Activated T-cell treated with anti-CD3 and anti-CD28 coated beads, Interleukin-2, amount 50 U/mL, for 24 hours (primary cell): ENCODE data around the gene COL25A1.
"Not testable (repeated sequence)": the region's sequence is repeated elsewhere in the genome, so short reads cannot be mapped to it uniquely, and the experiment has no call there.

ENCODE experiments used
- DNase-seq: peaks from one replicate; pipeline ENCODE4 v3.0.0-alpha.2; 2020
- H3K27ac Mint-ChIP-seq: 2 replicates; pipeline ENCODE4 v1.8.0; 2020; ENCODE audit warnings: mild to moderate bottlenecking, mixed read lengths
- H3K27me3 Mint-ChIP-seq: 2 replicates; pipeline ENCODE4 v1.8.0; 2020; ENCODE audit warnings: mixed read lengths
- H3K36me3 Mint-ChIP-seq: 2 replicates; pipeline ENCODE4 v1.8.0; 2020; ENCODE audit warnings: low read depth, mixed read lengths
- H3K4me1 Mint-ChIP-seq: 2 replicates; pipeline ENCODE4 v1.8.0; 2020; ENCODE audit warnings: low read depth, mixed read lengths
- H3K4me3 Mint-ChIP-seq: 2 replicates; pipeline ENCODE4 v1.8.0; 2020; ENCODE audit warnings: mild to moderate bottlenecking, moderate library complexity, mixed read lengths
- H3K9me3 Mint-ChIP-seq: 2 replicates; pipeline ENCODE4 v1.8.0; 2020; ENCODE audit warnings: mixed read lengths

COL25A1 gene

GRCh38 chr4:109157205-109157604 is 145.3 kb downstream of the COL25A1 start:
- H3K36me3 Mint-ChIP-seq, result no peaks in the 10 kb centered on the region
- no peak for DNase-seq
- peaks cover 12% of the 10 kb centered on the region for H3K27me3 Mint-ChIP-seq
- H3K4me1 Mint-ChIP-seq, result no peaks in the 10 kb centered on the region
- no peaks in the 10 kb centered on the region for H3K9me3 Mint-ChIP-seq
- H3K27ac Mint-ChIP-seq, result no peak overlapping the region
- no peak overlapping the region for H3K4me3 Mint-ChIP-seq

GRCh38 chr4:109156356-109156755 is 146.1 kb downstream of the COL25A1 start:
- Mint-ChIP-seq H3K27ac (no peak overlapping the region), H3K4me1 (no peaks in the 10 kb centered on the region), H3K9me3 (no peaks in the 10 kb centered on the region), H3K27me3 (peaks cover 16% of the 10 kb centered on the region), H3K36me3 (no peaks in the 10 kb centered on the region), H3K4me3 (no peak overlapping the region)
- no peak for DNase-seq

- no peak overlapping the region for H3K27ac Mint-ChIP-seq
- H3K4me1 Mint-ChIP-seq, result no peaks in the 10 kb centered on the region
- no peak overlapping the region for H3K4me3 Mint-ChIP-seq
- H3K27me3 Mint-ChIP-seq, result peaks cover 19% of the 10 kb centered on the region
- no peaks in the 10 kb centered on the region for H3K9me3 Mint-ChIP-seq
- DNase-seq, result no peak
- H3K36me3 Mint-ChIP-seq, result no peaks in the 10 kb centered on the region
Observed at GRCh38 chr4:109155682-109156283, 146.7 kb downstream of the COL25A1 start.

GRCh38 chr4:109155084-109155483 is 147.4 kb downstream of the COL25A1 start:
- H3K9me3 Mint-ChIP-seq, result no peaks in the 10 kb centered on the region
- no peak overlapping the region for H3K4me3 Mint-ChIP-seq
- H3K36me3 Mint-ChIP-seq, result no peaks in the 10 kb centered on the region
- no peak overlapping the region for H3K27ac Mint-ChIP-seq
- peaks cover 19% of the 10 kb centered on the region for H3K27me3 Mint-ChIP-seq
- no peak for DNase-seq
- H3K4me1 Mint-ChIP-seq, result no peaks in the 10 kb centered on the region

- no peak for DNase-seq
- Mint-ChIP-seq H3K4me1 (no peaks in the 10 kb centered on the region), H3K4me3 (no peak overlapping the region), H3K36me3 (no peaks in the 10 kb centered on the region), H3K9me3 (no peaks in the 10 kb centered on the region), H3K27ac (no peak overlapping the region), H3K27me3 (peaks cover 19% of the 10 kb centered on the region)
Observed at GRCh38 chr4:109154424-109154823, 148.0 kb downstream of the COL25A1 start.

GRCh38 chr4:109149836-109150235 is 152.6 kb downstream of the COL25A1 start:
- peaks cover 15% of the 10 kb centered on the region for H3K27me3 Mint-ChIP-seq

GRCh38 chr4:109148577-109149075 is 153.8 kb downstream of the COL25A1 start:
- Mint-ChIP-seq H3K27ac (no peak overlapping the region), H3K36me3 (no peaks in the 10 kb centered on the region), H3K9me3 (no peaks in the 10 kb centered on the region), H3K27me3 (peaks cover 23% of the 10 kb centered on the region), H3K4me3 (no peak overlapping the region), H3K4me1 (no peaks in the 10 kb centered on the region)
- DNase-seq, result no peak

More at GRCh38 chr4:109149836-109150235, 152.6 kb downstream of the COL25A1 start:
- DNase-seq, result no peak
- H3K9me3 Mint-ChIP-seq, result no peaks in the 10 kb centered on the region
- H3K27ac Mint-ChIP-seq, result no peak overlapping the region
- H3K4me1 Mint-ChIP-seq, result no peaks in the 10 kb centered on the region
- no peaks in the 10 kb centered on the region for H3K36me3 Mint-ChIP-seq
- no peak overlapping the region for H3K4me3 Mint-ChIP-seq

- no peak overlapping the region for H3K27ac Mint-ChIP-seq
Observed at GRCh38 chr4:109147135-109147534, 155.3 kb downstream of the COL25A1 start.

GRCh38 chr4:109146499-109146898 is 156.0 kb downstream of the COL25A1 start:
- Mint-ChIP-seq H3K4me1 (no peaks in the 10 kb centered on the region), H3K4me3 (no peak overlapping the region), H3K9me3 (peaks cover 4% of the 10 kb centered on the region), H3K27ac (no peak overlapping the region), H3K36me3 (no peaks in the 10 kb centered on the region), H3K27me3 (peaks cover 20% of the 10 kb centered on the region)
- no peak for DNase-seq

More at GRCh38 chr4:109147135-109147534, 155.3 kb downstream of the COL25A1 start:
- no peak for DNase-seq
- Mint-ChIP-seq H3K4me3 (no peak overlapping the region), H3K4me1 (no peaks in the 10 kb centered on the region), H3K9me3 (peaks cover 2% of the 10 kb centered on the region), H3K36me3 (no peaks in the 10 kb centered on the region), H3K27me3 (peaks cover 21% of the 10 kb centered on the region)

- H3K4me3 Mint-ChIP-seq, H3K27me3 Mint-ChIP-seq, H3K36me3 Mint-ChIP-seq, H3K4me1 Mint-ChIP-seq, DNase-seq, H3K27ac Mint-ChIP-seq, H3K9me3 Mint-ChIP-seq: not testable (repeated sequence)
Observed at GRCh38 chr4:109138125-109138524, 164.3 kb downstream of the COL25A1 start.

- no peak overlapping the region for H3K27ac Mint-ChIP-seq
- no peaks in the 10 kb centered on the region for H3K9me3 Mint-ChIP-seq
- no peaks in the 10 kb centered on the region for H3K27me3 Mint-ChIP-seq
- no peaks in the 10 kb centered on the region for H3K4me1 Mint-ChIP-seq
- no peak overlapping the region for H3K4me3 Mint-ChIP-seq
- no peaks in the 10 kb centered on the region for H3K36me3 Mint-ChIP-seq
- no peak for DNase-seq
Observed at GRCh38 chr4:109134921-109135320, 167.5 kb downstream of the COL25A1 start.

GRCh38 chr4:109134268-109134667 is 168.2 kb downstream of the COL25A1 start:
- Mint-ChIP-seq H3K27ac (no peak overlapping the region), H3K27me3 (no peaks in the 10 kb centered on the region), H3K9me3 (no peaks in the 10 kb centered on the region), H3K4me1 (no peaks in the 10 kb centered on the region), H3K36me3 (no peaks in the 10 kb centered on the region), H3K4me3 (no peak overlapping the region)
- no peak for DNase-seq

- no peaks in the 10 kb centered on the region for H3K27me3 Mint-ChIP-seq
- no peaks in the 10 kb centered on the region for H3K9me3 Mint-ChIP-seq
- DNase-seq, result no peak
- H3K27ac Mint-ChIP-seq, result no peak overlapping the region
- H3K4me1 Mint-ChIP-seq, result no peaks in the 10 kb centered on the region
- no peak overlapping the region for H3K4me3 Mint-ChIP-seq
- H3K36me3 Mint-ChIP-seq, result no peaks in the 10 kb centered on the region
Observed at GRCh38 chr4:109131559-109131958, 170.9 kb downstream of the COL25A1 start.

GRCh38 chr4:109128589-109128988 is 173.9 kb downstream of the COL25A1 start:
- no peaks in the 10 kb centered on the region for H3K36me3 Mint-ChIP-seq
- peaks cover 2% of the 10 kb centered on the region for H3K27me3 Mint-ChIP-seq
- no peaks in the 10 kb centered on the region for H3K9me3 Mint-ChIP-seq
- H3K27ac Mint-ChIP-seq, result no peak overlapping the region
- no peaks in the 10 kb centered on the region for H3K4me1 Mint-ChIP-seq
- H3K4me3 Mint-ChIP-seq, result no peak overlapping the region
- DNase-seq, result no peak

GRCh38 chr4:109127866-109128265 is 174.6 kb downstream of the COL25A1 start:
- no peaks in the 10 kb centered on the region for H3K36me3 Mint-ChIP-seq
- peaks cover 2% of the 10 kb centered on the region for H3K27me3 Mint-ChIP-seq
- H3K9me3 Mint-ChIP-seq, result no peaks in the 10 kb centered on the region
- H3K4me3 Mint-ChIP-seq, result no peak overlapping the region
- H3K27ac Mint-ChIP-seq, result no peak overlapping the region
- no peaks in the 10 kb centered on the region for H3K4me1 Mint-ChIP-seq
- no peak for DNase-seq

GRCh38 chr4:109126856-109127255 is 175.6 kb downstream of the COL25A1 start:
- H3K4me1 Mint-ChIP-seq, result no peaks in the 10 kb centered on the region
- peaks cover 2% of the 10 kb centered on the region for H3K27me3 Mint-ChIP-seq
- no peaks in the 10 kb centered on the region for H3K9me3 Mint-ChIP-seq
- DNase-seq, result no peak
- no peak overlapping the region for H3K4me3 Mint-ChIP-seq
- H3K36me3 Mint-ChIP-seq, result no peaks in the 10 kb centered on the region
- H3K27ac Mint-ChIP-seq, result no peak overlapping the region
